PC-3 (cell line): ENCODE measurements around the gene PCNP. TPM values are rescaled to one million over a fixed set of nuclear protein-coding genes. Genes with fewer than 3 reads are reported as not detected.

ENCODE experiments used
- ATAC-seq: fragments of 200-7000 bp; cut with Tn5 transposase; 2 replicates; pipeline ENCODE4 v1.9.1; 2020; ENCODE audit warnings: mild to moderate bottlenecking, moderate library complexity
- BruUV-seq: library from RNA; stranded (reverse); fragments of 400-500 nt; replicated peaks from 2 replicates; lab custom pipeline; 2021; lab: Mats Ljungman, UMichigan
- CTCF ChIA-PET: fragments of 300-600 bp; sonication (Branson Sonifier 250); formaldehyde crosslinking; loops from one replicate; lab custom pipeline; 2022; ENCODE audit warnings: antibody characterized with exemption; lab: Charles Lee
- POLR2A ChIA-PET: fragments of 300-600 bp; sonication (Branson Sonifier 250); formaldehyde crosslinking; loops from one replicate; lab custom pipeline; 2022; ENCODE audit warnings: antibody characterized with exemption; ENCODE audit not compliant: unreplicated experiment; lab: Charles Lee
- DNase-seq: peaks from one replicate; pipeline ENCODE4 v3.0.0-alpha.2; 2015
- H2AFZ ChIP-seq: fragments of 300-600 bp; sonication (generic); 2 replicates; pipeline ENCODE4 v1.6.0; 2016; ENCODE audit warnings: antibody characterized with exemption, low read length
- H3F3A ChIP-seq: fragments of 300-600 bp; sonication (generic); one replicate; pipeline ENCODE4 v1.6.0; 2017; ENCODE audit warnings: antibody characterized with exemption, low read length, control low read depth, mild to moderate bottlenecking; ENCODE audit not compliant: unreplicated experiment
- H3K27ac ChIP-seq: fragments of 300-600 bp; sonication (generic); 2 replicates; pipeline ENCODE4 v1.5.1; 2016; ENCODE audit warnings: mild to moderate bottlenecking, low read length
- H3K27me3 ChIP-seq: fragments of 300-600 bp; sonication (generic); 2 replicates; pipeline ENCODE4 v1.6.1; 2016; ENCODE audit warnings: low read length, mixed read lengths
- H3K36me3 ChIP-seq: fragments of 300-600 bp; sonication (generic); 2 replicates; pipeline ENCODE4 v1.6.1; 2016; ENCODE audit warnings: low read depth, mixed run types, low read length, mixed read lengths
- H3K4me1 ChIP-seq: fragments of 300-600 bp; sonication (generic); 2 replicates; pipeline ENCODE4 v1.5.1; 2016; ENCODE audit warnings: low read length; ENCODE audit not compliant: insufficient read depth
- H3K4me2 ChIP-seq: fragments of 300-600 bp; sonication (generic); 2 replicates; pipeline ENCODE4 v1.6.0; 2016; ENCODE audit warnings: low read length
- H3K4me3 ChIP-seq: fragments of 300-600 bp; sonication (generic); 2 replicates; pipeline ENCODE4 v1.5.1; 2016; ENCODE audit warnings: mild to moderate bottlenecking, low read length, mixed read lengths
- H3K79me2 ChIP-seq: fragments of 300-600 bp; sonication (generic); 2 replicates; pipeline ENCODE4 v1.6.1; 2017; ENCODE audit warnings: low read length, mixed read lengths
- H3K9ac ChIP-seq: fragments of 300-600 bp; sonication (generic); 2 replicates; pipeline ENCODE4 v1.6.0; 2016; ENCODE audit warnings: mild to moderate bottlenecking, low read length
- H3K9me2 ChIP-seq: fragments of 300-600 bp; sonication (generic); replicated peaks from 2 replicates; pipeline ENCODE4 v1.6.1; 2016; ENCODE audit warnings: mixed run types, low read length, mixed read lengths
- H3K9me3 ChIP-seq: fragments of 300-600 bp; sonication (generic); 2 replicates; pipeline ENCODE4 v1.6.1; 2016; ENCODE audit warnings: low read length, mixed read lengths
- H4K20me1 ChIP-seq: fragments of 300-600 bp; sonication (generic); 2 replicates; pipeline ENCODE4 v1.6.1; 2016; ENCODE audit warnings: low read length, mixed read lengths
- EZH2 ChIP-seq: fragments of 300-600 bp; sonication (generic); IDR thresholded peaks from one replicate; pipeline ENCODE4 v1.6.1; 2017; ENCODE audit warnings: antibody characterized with exemption, mild to moderate bottlenecking, low read length; ENCODE audit not compliant: unreplicated experiment
- EZH2phosphoT487 ChIP-seq: fragments of 300-600 bp; sonication (generic); IDR thresholded peaks from 2 replicates; pipeline ENCODE4 v1.6.1; 2018; ENCODE audit warnings: mild to moderate bottlenecking, antibody characterized with exemption, low read length, borderline replicate concordance
- intact Hi-C: fragments of 100-400 bp; cut with micrococcal nuclease; formaldehyde crosslinking; loops from 2 replicates; pipeline ENCODE4 v1.9.0; 2023
- total RNA-seq: library from RNA; depleted of rRNA; stranded (reverse); fragments of >200 nt; gene quantifications from 2 replicates; pipeline ENCODE4 v1.2.3, GENCODE V29; 2014; rRNA removed
- TF ChIP-seq, protein P1 (sequence below): fragments of 300-600 bp; sonication (generic); conservative IDR thresholded peaks from 2 replicates; pipeline ENCODE4 v1.5.1; 2017; ENCODE audit warnings: antibody characterized with exemption, low read depth, mild to moderate bottlenecking, low read length

PCNP gene
- total RNA-seq, 1 experiment from 2014 or later: 71.1 TPM

DNA sequence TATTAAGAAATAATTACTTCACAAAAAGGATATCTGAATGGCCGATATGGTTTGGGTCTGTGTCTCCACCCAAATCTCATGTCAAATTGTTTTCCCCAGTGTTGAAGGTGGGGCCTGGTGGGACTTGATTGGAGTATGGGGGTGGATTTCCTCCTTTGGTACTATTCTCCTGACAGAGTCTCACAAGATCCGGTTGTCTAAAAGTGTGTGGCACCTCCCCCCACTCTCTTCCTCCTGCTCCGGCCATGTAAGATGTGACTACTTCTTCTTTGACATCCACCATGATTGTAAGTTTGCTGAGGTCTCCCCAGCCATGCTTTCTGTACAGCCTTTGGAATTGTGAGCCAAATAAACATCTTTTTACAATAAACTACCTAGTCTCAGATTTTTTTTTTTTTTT is 68.5 kb downstream of the PCNP start:
- Histone ChIP-seq H3K4me2 (no peak overlapping the region), H3K27ac (no peak overlapping the region), H3K9me3 (no peaks in the 10 kb centered on the region), H2AFZ (no peak overlapping the region), H3K79me2 (no peaks in the 10 kb centered on the region), H3K4me1 (peaks cover 26% of the 10 kb centered on the region), H3K4me3 (no peak overlapping the region), H3F3A (no peaks in the 10 kb centered on the region), H3K36me3 (no peaks in the 10 kb centered on the region), H4K20me1 (no peaks in the 10 kb centered on the region), H3K9me2 (no peaks in the 10 kb centered on the region), H3K9ac (no peak overlapping the region), H3K27me3 (no peaks in the 10 kb centered on the region)
- ChIA-PET CTCF (no interaction called here), POLR2A (no interaction called here)
- no peak for TF ChIP-seq EZH2
- TF ChIP-seq, protein P1, sequence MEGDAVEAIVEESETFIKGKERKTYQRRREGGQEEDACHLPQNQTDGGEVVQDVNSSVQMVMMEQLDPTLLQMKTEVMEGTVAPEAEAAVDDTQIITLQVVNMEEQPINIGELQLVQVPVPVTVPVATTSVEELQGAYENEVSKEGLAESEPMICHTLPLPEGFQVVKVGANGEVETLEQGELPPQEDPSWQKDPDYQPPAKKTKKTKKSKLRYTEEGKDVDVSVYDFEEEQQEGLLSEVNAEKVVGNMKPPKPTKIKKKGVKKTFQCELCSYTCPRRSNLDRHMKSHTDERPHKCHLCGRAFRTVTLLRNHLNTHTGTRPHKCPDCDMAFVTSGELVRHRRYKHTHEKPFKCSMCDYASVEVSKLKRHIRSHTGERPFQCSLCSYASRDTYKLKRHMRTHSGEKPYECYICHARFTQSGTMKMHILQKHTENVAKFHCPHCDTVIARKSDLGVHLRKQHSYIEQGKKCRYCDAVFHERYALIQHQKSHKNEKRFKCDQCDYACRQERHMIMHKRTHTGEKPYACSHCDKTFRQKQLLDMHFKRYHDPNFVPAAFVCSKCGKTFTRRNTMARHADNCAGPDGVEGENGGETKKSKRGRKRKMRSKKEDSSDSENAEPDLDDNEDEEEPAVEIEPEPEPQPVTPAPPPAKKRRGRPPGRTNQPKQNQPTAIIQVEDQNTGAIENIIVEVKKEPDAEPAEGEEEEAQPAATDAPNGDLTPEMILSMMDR: no peak
- no peak for TF ChIP-seq EZH2phosphoT487
- DNase-seq: no peak
- intact Hi-C loops: no loop called here
- ATAC-seq: no peak
- no TSS peak for BruUV-seq

DNA sequence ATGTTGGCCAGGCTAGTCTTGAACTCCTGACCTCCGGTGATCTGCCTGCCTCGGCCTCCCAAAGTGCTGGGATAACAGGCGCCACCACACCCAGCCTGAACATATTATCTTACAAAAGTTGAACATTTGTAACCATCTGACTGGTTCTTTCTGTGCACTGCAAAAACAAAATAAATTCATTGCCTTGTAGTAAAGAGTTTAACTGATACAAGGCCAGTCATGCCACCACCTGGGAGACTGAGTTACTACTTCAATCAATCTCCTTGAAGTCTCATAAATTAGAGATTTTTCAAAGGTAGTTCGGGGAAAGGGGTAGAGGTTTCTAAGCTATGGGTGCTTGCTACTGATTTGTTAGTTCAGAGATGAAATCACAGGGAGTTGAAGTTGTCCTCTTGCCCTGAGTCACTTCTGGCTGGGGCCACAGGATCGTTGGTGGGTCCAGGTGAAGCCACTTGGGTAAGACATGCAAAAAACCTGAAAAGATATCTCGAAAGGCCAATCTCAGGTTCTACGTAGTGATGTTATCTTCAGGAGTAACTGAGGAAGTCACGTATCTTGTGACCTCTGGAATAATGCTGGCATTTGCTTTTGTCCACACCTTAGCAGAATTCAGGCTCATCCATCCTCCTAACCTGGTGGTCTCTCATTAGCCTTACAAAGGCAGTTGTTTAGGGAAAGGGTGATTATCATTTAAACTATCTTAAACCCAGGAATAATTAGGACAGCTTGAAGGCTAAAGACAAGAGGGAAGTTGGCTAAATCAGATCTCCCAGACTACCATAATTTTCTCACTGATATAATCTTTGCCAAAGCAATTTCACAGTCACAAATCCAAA is 69.2 kb downstream of the PCNP start:
- ChIA-PET CTCF (no interaction called here), POLR2A (interaction anchor here (1.0 kb wide), 1 partner anchor 68 kb away, joined by 5 read pairs; no protein-coding TSS in a partner anchor)
- H3K36me3 ChIP-seq: no peaks in the 10 kb centered on the region
- H3K4me1 ChIP-seq: peaks cover 26% of the 10 kb centered on the region
- H3K27ac ChIP-seq: 0 out of 2 replicates have a peak overlapping the region, but pooled peaks have one; percentile 2
- H3K9me3 ChIP-seq: no peaks in the 10 kb centered on the region
- no peak overlapping the region for H2AFZ ChIP-seq
- no peaks in the 10 kb centered on the region for H3K9me2 ChIP-seq
- no peaks in the 10 kb centered on the region for H4K20me1 ChIP-seq
- intact Hi-C loops: no loop called here
- H3F3A ChIP-seq: no peaks in the 10 kb centered on the region
- no peaks in the 10 kb centered on the region for H3K79me2 ChIP-seq
- DNase-seq (no peak), ATAC-seq (no peak)
- no peaks in the 10 kb centered on the region for H3K27me3 ChIP-seq
- H3K4me2 ChIP-seq: no peak overlapping the region
- no peak overlapping the region for H3K9ac ChIP-seq
- no peak overlapping the region for H3K4me3 ChIP-seq
- BruUV-seq: no TSS peak
- TF ChIP-seq, protein P1: no peak
- no peak for TF ChIP-seq EZH2
- TF ChIP-seq EZH2phosphoT487: no peak

Other genes starting within 250 kb of the PCNP start
- 4.8 and 5.4 TPM in 2 replicates for gene SENP7, start 61.0 kb upstream of the PCNP start, total RNA-seq
- gene TRMT10C, start 12.3 kb upstream of the PCNP start, total RNA-seq: 31.7 and 35.2 TPM in 2 replicates
- gene ZBTB11, start 103.0 kb downstream of the PCNP start, total RNA-seq: 22.8 and 27.6 TPM in 2 replicates
- 2,441 and 2,844 TPM in 2 replicates for gene RPL24, start 112.5 kb downstream of the PCNP start, total RNA-seq
- gene CEP97, start 150.4 kb downstream of the PCNP start, total RNA-seq: 12.1 and 14.1 TPM in 2 replicates
- 11.6 and 12.6 TPM in 2 replicates for gene NXPE3, start 205.0 kb downstream of the PCNP start, total RNA-seq